Activated naive CD4-positive, alpha-beta T cell treated with anti-CD3 and anti-CD28 coated beads, Interleukin-2, amount 10 ng/mL, durations not matched to agents 5 hours and 36 hours (primary cell): ENCODE results near the gene KRTAP21-3. TPM values are rescaled to one million over a fixed set of nuclear protein-coding genes. Genes with fewer than 3 reads are reported as not detected.

Experiments
- total RNA-seq, 2 experiments: library from RNA; stranded (reverse); gene quantifications; one replicate each; pipeline ENCODE4 v1.2.3, GENCODE V29; 2021

KRTAP21-3 gene, protein sequence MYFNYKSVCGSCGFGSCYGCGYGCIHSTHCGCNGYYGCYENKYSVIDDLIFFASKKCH
- total RNA-seq, result not detected

DNA sequence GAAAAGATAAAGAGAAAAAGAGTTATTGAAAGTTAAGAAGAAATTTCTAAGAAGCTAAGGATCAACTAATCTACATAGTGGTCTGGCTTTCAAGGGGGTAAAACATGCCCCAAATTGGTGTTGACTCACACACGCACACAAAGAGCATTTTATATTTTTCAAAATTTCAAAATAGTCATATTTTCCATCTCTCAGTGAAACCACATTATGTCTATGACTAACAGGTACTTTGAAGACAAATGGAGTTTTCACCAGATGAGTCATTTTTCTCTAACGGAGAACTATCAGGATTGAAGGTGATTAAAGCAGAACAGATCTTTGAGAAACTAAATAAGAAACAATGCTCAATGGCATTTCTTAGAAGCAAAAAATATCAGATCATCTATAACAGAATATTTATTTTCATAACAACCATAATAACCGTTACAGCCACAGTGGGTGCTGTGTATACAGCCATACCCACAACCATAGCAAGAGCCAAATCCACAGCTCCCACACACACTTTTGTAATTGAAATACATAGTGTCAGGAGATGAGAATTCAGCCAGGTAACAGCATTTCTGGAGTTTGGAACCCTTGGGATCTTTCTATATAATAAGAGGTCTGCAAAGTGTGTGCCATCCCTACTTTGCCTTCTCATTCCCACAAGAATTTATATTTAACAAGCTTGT, at the start of gene KRTAP21-3:
Gene KRTAP21-3, minus strand, starts transcription at position 539 of the 671 bp plus-strand sequence. Its CDS starts 18 bp downstream, at position 521.

DNA sequence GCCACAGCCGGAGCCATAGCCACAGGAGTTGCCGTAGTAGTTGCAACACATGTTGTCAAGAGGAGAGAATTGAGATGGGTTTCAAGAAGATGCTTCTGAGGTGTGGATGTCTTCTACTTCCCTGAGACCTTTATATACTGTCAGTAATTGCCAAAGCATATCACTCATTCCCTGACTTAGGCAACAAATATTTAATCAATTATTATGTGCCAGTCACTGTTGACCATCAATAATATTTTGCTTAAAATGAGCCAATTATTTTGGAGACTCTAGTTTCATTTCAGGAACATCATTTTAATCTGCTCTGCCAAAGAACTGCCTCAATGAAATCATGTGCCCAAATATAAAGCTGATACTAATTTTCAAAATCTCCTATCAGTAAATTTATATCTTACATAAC, 36.8 kb upstream of the KRTAP21-3 start, which contains the start of gene KRTAP21-1:
Gene KRTAP21-1, minus strand, starts transcription at position 101 of the 400 bp plus-strand sequence. Its CDS starts 50 bp downstream, at position 51.

DNA sequence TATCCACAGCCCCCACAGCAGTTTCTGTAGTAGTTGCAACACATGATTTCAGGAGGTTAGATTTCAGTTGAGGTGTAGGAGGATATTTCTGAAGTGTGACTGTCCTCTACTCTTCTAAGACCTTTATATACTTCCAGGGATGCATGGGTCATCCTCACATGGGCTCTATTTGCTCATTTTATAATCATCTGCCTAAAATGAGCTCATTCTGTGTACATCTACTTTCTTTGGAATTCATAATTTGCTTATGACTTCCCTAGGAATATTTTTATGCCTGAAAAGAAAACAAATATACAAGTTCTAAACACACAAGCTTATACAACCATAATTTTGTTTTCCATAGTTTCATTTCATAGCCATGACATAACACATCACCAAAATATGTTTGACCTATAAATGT, 28.6 kb upstream of the KRTAP21-3 start, which contains the start of gene KRTAP21-2:
Gene KRTAP21-2, minus strand, starts transcription at position 101 of the 400 bp plus-strand sequence. Its CDS starts 57 bp downstream, at position 44.

Other genes with a start within 250 kb of the KRTAP21-3 start
- gene KRTAP19-1, start 238.4 kb downstream of the KRTAP21-3 start, total RNA-seq, result not detected
- gene KRTAP19-2, start 231.3 kb downstream of the KRTAP21-3 start, total RNA-seq, result not detected
- not detected for gene KRTAP19-3, start 226.8 kb downstream of the KRTAP21-3 start, total RNA-seq
- gene KRTAP19-4, start 221.6 kb downstream of the KRTAP21-3 start, total RNA-seq, result not detected
- not detected for gene KRTAP19-5, start 216.6 kb downstream of the KRTAP21-3 start, total RNA-seq
- not detected for gene KRTAP19-6, start 176.9 kb downstream of the KRTAP21-3 start, total RNA-seq
- not detected for gene KRTAP19-7, start 157.5 kb downstream of the KRTAP21-3 start, total RNA-seq
- not detected for gene KRTAP22-2, start 128.4 kb downstream of the KRTAP21-3 start, total RNA-seq
- gene KRTAP6-3, start 126.3 kb downstream of the KRTAP21-3 start, total RNA-seq, result not detected
- gene KRTAP6-2, start 119.9 kb downstream of the KRTAP21-3 start, total RNA-seq, result not detected
- not detected for gene KRTAP22-1, start 117.7 kb downstream of the KRTAP21-3 start, total RNA-seq
- not detected for gene KRTAP6-1, start 104.8 kb downstream of the KRTAP21-3 start, total RNA-seq
- not detected for gene KRTAP20-1, start 102.4 kb downstream of the KRTAP21-3 start, total RNA-seq
- gene KRTAP20-4, start 98.2 kb downstream of the KRTAP21-3 start, total RNA-seq, result not detected
- not detected for gene KRTAP20-2, start 83.6 kb downstream of the KRTAP21-3 start, total RNA-seq
- gene KRTAP20-3, start 75.9 kb downstream of the KRTAP21-3 start, total RNA-seq, result not detected
- not detected for gene KRTAP21-2, start 28.5 kb upstream of the KRTAP21-3 start, total RNA-seq
- not detected for gene KRTAP21-1, start 36.7 kb upstream of the KRTAP21-3 start, total RNA-seq
- not detected for gene KRTAP8-1, start 94.5 kb upstream of the KRTAP21-3 start, total RNA-seq
- not detected for gene KRTAP7-1, start 111.0 kb upstream of the KRTAP21-3 start, total RNA-seq
- not detected for gene KRTAP11-1, start 162.8 kb upstream of the KRTAP21-3 start, total RNA-seq